GM12892 (cell line): ENCODE data around the gene LAMB1.

Source experiments
- DNase-seq: peaks from one replicate; pipeline ENCODE4 v3.0.0; 2011; ENCODE audit not compliant: insufficient read length
- FAIRE-seq: peaks from 2 replicates; lab custom pipeline; 2011; peaks lifted over from hg19 to GRCh38; lab: Jason Lieb, UNC
- POLR2A ChIP-seq: IDR thresholded peaks from 2 replicates; pipeline ENCODE4 v1.6.1; 2011; ENCODE audit warnings: low read depth, low read length, control low read depth
- POLR2AphosphoS5 ChIP-seq: IDR thresholded peaks from 2 replicates; pipeline ENCODE4 v1.6.1; 2011; ENCODE audit warnings: low read depth, low read length, control low read depth
- TAF1 ChIP-seq: IDR thresholded peaks from 2 replicates; pipeline ENCODE4 v1.6.1; 2011; ENCODE audit warnings: low read depth, mild to moderate bottlenecking, control low read depth, low read length, borderline replicate concordance

Gene LAMB1

DNA sequence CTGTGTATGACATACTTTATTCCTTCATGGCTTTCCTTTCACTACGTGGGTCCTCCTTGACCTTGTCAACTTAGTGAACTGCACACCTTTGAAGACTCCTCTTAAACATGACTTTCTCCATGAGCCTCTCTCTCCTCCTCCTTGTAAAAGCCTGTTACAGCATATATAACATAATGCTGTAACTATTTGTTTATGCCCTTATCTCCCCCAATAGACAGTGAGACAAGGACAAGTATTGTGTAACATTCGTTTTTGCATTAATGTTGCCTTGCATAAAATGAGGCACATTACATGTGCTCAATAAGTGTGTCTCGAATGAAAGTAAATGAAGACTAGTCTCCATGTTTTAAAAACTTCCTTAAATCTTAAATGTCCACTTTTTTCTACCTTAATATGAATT, 4.3 kb upstream of the LAMB1 start:
- no peak for FAIRE-seq
- no peak for TF ChIP-seq TAF1
- TF ChIP-seq POLR2AphosphoS5, result no peak
- no peak for TF ChIP-seq POLR2A

DNA sequence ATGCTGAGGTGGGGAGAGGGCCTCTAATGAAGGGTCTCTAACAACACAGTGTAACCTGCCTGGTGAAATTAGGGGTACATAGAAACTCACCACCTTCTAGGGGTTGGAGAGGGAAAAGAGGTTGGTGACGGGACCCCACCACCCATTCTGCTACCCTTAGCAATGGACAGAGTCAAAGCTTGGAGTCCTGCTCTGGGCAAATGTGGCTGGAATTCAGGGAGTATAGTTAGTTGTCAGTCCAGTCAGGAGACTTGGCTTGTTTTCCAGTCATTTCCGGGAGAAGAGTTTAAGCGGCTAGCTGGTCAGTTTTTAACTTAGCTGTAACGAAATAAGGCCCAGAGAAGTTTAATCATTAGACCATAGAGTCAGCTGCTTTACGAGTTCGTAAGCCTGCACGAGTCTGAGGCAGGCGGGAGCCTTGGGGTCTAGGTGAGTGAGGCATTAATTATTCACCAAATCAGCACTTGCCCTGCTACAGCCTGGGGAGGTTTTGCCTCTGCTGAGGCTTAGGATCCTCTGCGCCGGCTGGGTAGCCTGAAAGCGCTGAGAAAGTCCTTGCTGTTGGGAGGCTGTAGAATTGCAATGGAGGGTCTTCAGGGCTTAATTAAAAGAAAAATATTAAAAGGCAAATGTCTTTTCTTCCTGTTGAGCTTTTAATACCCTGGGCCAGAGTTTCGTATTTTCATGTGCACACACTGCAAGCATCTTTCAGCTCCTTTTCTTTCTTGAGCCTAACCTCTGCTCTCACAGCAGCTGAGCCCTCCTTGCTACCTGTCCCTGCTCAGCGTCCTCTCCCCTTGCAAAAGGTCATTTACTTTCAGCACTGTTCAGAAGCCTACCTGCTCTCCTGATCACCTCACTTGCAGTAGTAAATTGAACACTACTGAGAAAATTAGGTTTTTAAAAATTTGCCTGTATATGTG, 1.5 kb upstream of the LAMB1 start:
- TF ChIP-seq TAF1 (no peak), POLR2AphosphoS5 (no peak), POLR2A (no peak)
- no peak for DNase-seq
- FAIRE-seq, result no peak

More for the DNA sequence above, 4.3 kb upstream of the LAMB1 start:
- DNase-seq, result no peak

DNA sequence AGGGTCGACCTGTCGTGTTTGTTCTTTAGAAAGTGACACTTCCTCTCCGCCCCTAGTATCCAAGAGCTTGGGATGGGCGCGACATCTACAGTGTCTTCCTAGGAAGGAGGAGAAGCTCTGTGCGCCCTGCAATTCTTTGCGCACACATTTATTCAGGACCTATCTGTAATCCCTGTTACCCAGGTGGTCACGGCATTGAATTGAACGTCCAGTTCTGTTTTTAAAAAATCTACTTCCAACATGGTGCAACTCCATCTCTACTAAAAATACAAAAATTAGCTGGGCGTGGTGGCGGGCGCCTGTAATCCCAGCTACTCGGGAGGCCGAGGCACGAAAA, 606 bp upstream of the LAMB1 start:
- DNase-seq (no peak), FAIRE-seq (no peak)
- TF ChIP-seq TAF1 (no peak), POLR2A (no peak)

DNA sequence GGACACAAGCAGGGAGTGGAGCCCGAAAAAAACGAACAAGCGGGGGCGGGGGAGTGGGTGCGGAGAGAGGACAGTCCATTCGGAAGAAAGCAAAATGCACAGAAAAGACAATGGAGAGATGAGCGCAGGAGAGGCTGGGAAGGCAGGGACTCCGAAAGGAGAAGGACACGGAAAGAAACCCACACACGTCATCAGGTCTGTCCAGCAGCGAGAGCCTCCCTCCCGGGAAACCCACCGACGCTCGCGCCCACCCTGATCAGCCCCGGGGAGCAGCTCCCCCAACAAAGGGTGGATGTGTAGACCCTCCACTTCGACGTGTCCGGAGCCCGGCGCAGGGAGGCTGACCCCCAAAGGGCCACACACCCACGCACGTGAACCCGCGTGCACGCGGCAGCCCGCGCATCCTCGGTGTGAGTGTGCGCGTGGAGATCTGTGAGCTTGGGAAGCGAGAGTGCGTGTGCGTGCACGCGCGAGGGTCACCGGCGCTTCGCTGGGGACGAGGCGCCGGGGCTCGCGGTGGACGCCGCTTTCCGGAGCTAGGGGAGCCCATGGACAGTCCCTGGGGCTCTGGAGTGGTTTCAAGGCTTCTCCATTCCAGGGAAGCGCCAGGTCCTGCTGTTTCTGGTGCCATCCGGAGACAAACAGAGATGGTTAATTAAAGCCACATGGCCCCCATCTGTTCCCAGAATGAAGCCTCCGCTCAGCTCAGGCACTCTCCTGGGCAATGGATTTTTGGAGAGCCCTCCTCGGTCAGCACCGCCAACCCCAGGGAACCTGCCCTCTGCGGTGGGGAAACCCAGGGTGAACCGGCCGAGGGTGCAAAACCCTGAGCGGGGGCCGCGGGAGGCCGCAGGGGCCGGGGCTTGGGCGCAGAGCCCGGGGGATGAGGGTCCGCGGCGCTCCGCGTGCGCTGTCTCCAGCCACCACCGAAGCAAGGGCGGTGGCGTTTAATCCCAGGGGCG, 916 bp downstream of the LAMB1 start:
- TF ChIP-seq POLR2A, result no peak
- TF ChIP-seq POLR2AphosphoS5, result no peak
- TF ChIP-seq TAF1, result no peak
- FAIRE-seq, result no peak
- DNase-seq, result no peak

DNA sequence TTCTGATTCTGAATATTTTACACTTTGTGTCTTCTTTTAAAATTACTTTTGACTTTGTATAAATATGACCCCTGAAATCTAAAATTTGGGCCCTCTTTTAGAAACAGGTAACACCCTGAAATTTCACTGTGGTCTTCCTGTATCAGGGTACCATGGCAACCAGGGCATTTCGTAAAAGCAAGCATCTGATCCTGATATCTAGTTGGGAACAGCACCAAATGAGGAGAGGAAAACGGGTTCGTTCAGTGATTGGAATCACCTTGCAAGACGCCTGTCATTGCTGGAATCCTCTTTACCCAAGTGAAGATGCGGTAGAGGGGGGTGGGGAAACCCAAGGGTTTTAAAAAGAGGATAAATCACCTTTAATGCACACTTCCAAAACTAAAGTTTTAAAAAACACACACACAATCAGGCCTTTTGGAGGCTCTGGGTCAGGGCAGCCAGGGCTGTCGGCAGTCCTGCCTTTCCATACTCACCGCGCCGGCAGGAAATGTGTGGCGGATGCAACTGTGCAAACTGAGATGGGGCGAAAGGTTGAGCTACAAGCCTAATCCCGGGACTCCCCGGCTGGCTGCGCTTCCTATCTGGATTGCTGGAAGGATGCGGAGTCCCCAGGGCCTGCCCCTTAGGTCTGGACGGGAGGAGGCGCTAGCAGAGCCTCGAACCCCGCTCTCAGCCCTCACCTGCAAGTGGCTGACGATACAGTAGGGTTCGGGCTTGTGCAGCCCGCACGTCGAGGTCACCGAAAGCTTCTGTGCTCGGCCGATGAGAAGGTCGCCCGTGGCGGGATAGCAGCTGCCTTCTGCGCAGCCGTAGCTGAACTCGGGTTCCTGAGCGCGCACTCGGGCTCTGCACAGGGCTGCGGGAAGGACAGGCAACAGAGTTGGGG, 1.8 kb downstream of the LAMB1 start:
- TF ChIP-seq POLR2A, result no peak
- TF ChIP-seq POLR2AphosphoS5, result no peak
- no peak for TF ChIP-seq TAF1
- DNase-seq (no peak), FAIRE-seq (no peak)

DNA sequence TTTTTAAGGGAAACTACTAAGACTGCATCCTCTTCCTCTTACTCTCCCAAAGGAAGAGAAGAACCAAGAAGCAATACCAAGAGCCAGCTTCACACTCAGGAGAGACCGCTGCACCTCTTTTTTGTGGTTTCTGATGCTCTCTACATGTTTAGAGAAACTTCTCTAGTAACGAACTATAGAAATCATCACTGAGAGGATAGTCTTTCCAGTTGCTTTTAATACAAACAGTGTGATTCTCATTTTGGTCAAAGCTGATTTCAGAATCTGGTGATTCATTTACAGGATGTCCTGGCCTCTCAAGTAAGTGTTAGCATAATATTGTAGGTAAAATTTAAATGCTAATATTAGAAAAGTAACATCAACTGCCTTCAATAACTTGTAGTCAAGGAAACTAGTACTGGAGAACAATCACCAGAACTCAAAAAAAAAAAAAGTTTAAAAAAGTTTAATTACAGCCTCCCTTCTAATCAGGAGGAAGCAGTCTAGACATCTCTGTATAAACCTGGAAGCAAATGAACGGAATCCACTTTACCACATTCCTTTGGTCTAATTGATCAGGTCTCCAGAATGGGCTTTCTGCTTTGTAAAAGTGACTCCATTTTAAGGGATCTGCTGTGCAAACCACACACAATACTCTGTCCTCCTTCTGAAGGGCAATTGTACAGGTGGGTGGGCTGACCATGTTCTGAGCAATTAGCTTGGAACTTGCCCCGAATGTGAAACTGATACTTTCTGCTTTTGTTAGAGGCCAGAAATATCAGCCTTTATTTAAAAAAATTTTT, 3.0 kb downstream of the LAMB1 start:
- no peak for DNase-seq
- no peak for FAIRE-seq
- no peak for TF ChIP-seq POLR2AphosphoS5
- TF ChIP-seq POLR2A, result no peak
- TF ChIP-seq TAF1, result no peak

DNA sequence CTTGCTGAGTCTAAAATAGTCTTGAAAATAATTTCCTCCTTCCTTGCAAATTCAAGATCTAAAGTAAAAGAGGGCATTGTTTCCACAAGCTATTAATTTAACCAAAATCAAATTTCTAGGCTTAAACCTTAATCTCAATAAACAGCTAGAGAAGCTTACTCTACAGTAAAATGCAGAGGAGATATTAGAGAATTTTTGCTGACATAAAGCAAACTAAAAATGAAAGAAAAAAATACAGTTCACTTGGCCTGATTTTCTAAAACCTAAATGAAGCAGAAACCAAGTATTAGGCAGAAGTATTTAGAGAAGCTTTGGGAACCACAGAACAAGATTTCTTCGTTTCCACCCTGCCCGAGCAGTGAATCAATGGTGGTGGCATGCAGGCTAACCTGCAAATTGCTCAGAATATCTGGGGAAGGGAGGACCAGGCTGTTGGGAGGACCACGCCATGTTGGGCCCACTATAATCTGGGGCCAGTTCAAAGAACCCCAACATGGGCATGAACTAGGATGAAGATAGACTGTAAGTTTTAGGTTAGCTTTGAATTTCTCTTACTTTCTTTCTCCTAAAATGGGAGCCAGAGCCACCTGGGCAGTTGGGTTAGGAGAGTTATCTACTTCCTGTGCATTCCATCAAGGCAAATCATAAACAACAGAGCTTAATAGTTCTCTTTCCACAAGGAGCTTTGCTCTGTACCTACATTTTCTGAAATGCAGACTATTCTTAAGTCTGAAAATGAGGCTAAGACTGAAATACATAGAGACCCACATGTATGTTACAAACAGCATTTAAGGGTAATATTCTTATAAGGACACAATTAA, 4.1 kb downstream of the LAMB1 start:
- FAIRE-seq (no peak), DNase-seq (no peak)
- TF ChIP-seq POLR2AphosphoS5 (no peak), POLR2A (no peak), TAF1 (no peak)

DNA sequence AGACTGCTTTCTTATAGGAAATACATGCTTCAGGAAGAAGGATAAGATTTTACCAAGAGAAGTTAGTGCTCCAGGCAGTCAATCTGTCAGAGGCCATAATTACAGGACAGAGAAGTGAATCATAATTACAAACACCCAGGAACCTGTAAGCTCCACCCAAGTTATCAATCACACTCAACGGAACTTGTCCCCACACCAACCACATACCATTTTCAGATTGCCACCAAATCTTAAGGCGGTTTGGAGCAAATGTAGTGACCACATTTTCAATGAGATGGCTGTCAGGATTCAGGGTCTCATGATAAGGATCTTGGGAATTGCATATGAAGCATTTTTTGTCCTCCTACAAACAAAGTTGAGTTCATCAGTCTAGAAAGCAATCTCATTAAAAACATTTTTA, 4.8 kb downstream of the LAMB1 start:
- FAIRE-seq (no peak), DNase-seq (no peak)
- TF ChIP-seq POLR2A (no peak), TAF1 (no peak), POLR2AphosphoS5 (no peak)

DNA sequence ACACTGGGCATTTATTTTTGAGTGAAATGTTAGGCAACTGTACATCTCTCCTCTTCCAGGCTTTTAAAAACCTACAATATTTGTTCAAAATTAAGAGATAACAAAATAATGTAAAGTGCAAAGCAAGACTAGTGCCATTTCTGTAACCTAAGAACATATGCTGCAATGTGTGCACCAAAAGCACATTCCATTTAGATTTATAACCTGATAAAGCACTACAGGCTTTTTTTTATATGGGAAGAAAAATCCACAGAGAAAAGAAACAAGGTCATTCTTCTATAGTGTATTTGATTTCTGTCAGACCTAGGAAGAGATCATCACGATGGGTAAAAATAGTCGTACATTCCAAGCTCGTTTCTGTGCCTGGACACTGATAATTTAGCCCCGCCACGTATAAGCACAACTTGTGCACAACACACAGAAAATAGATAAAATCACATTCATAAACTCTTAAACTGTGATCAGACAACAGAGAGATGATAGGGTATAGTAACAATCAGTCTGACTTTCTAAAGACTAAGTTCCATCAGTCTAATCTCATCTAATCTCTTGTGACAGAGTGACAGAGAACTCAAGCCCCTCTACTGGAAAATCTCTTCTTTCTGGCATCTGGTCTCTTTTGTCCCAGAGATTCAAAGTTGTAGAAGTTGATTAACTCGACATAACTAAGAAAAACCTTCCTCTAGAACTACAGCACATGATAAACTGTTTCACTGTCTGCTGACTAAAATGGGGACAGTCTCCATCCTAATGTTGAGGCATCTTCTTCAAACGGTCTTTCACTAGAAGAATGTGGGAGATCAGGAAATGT, 6.7 kb downstream of the LAMB1 start:
- TF ChIP-seq POLR2AphosphoS5 (no peak), POLR2A (no peak), TAF1 (no peak)
- FAIRE-seq (no peak), DNase-seq (no peak)
